Stomach (tissue), 8 donors: Measurements from ENCODE around the gene MASP2. TPM values are rescaled to one million over a fixed set of nuclear protein-coding genes. Genes with fewer than 3 reads are reported as not detected.

Experiments used
- polyA plus RNA-seq, 3 donors: library from polyadenylated mRNA; stranded (reverse); fragments of 200-250 nt; gene quantifications; one replicate each; pipeline ENCODE4 v1.2.3, GENCODE V29; 2013
- total RNA-seq, 5 donors: library from RNA; depleted of rRNA; stranded (reverse); fragments of >200 nt; gene quantifications; one replicate each; pipeline versions ENCODE4 v1.1.0 to v1.2.3, GENCODE V29; 2014 to 2016
- donor health status: healthy with polysubstance abuse.
- donor health status: Bipolar disorder and iron deficiency.
- donor health status: healthy.

Gene MASP2
- total and polyA plus RNA-seq, 8 donors, result not detected

Other genes with a start within 250 kb of the MASP2 start
- 100 to 1,000 TPM in 4 of 5 donors, 10 to 100 TPM in 1; 68.8 to 243 (median 159) TPM for gene TARDBP, start 34.6 kb downstream of the MASP2 start, total RNA-seq
- gene TARDBP, start 34.6 kb downstream of the MASP2 start, polyA plus RNA-seq, result 100 to 1,000 TPM in 2 of 3 donors, 10 to 100 TPM in 1; 85.3 to 102 (median 100) TPM
- 100 to 1,000 TPM in 1 of 5 donors, 10 to 100 TPM in 3, 1 to 10 TPM in 1; 9.0 to 108 (median 34.4) TPM for gene SRM, start 12.8 kb upstream of the MASP2 start, total RNA-seq
- gene SRM, start 12.8 kb upstream of the MASP2 start, polyA plus RNA-seq, result 100 to 1,000 TPM in 1 of 3 donors, 10 to 100 TPM in 2; 78.5 to 149 (median 91.8) TPM
- gene EXOSC10, start 52.6 kb upstream of the MASP2 start, total RNA-seq, result 100 to 1,000 TPM in 1 of 5 donors, 10 to 100 TPM in 4; 15.1 to 118 (median 38.3) TPM
- gene EXOSC10, start 52.6 kb upstream of the MASP2 start, polyA plus RNA-seq, result 10 to 100 TPM; 21.6 to 43.2 (median 23.2) TPM
- gene ANGPTL7, start 142.1 kb upstream of the MASP2 start, total RNA-seq, result 1 to 10 TPM in 2 of 5 donors, not detected in 3; 1.6 to 2.6 TPM
- under 1 TPM in 1 of 3 donors, not detected in 2; 0.55 TPM for gene ANGPTL7, start 142.1 kb upstream of the MASP2 start, polyA plus RNA-seq
- gene MTOR, start 215.3 kb upstream of the MASP2 start, total RNA-seq, result 10 to 100 TPM; 27.4 to 42.4 (median 35.2) TPM
- gene MTOR, start 215.3 kb upstream of the MASP2 start, polyA plus RNA-seq, result 10 to 100 TPM in 1 of 3 donors, 1 to 10 TPM in 2; 6.3 to 15.7 (median 8.7) TPM
- gene UBIAD1, start 226.0 kb upstream of the MASP2 start, total RNA-seq, result 10 to 100 TPM in 2 of 5 donors, 1 to 10 TPM in 3; 2.2 to 33.8 (median 7.5) TPM
- gene UBIAD1, start 226.0 kb upstream of the MASP2 start, polyA plus RNA-seq, result 1 to 10 TPM; 3.5 to 5.4 (median 4.6) TPM